ENCODE results near the gene MUC6.
"Not testable (repeated sequence)": the region's sequence is repeated elsewhere in the genome, so short reads cannot be mapped to it uniquely, and the experiment has no call there.

Gene MUC6

GRCh38 chr11:1022411-1022810 lies 14.1 kb downstream of the MUC6 start:
- DNase-seq: no peak

GRCh38 chr11:1020211-1020905 lies 16.2 kb downstream of the MUC6 start:
- no peak for DNase-seq

GRCh38 chr11:1019321-1019910 lies 17.1 kb downstream of the MUC6 start:
- DNase-seq: no peak

- no peak for DNase-seq
Measured at GRCh38 chr11:1018091-1018490, 18.4 kb downstream of the MUC6 start.

GRCh38 chr11:1017269-1018005 lies 19.1 kb downstream of the MUC6 start:
- DNase-seq: no peak

- not testable (repeated sequence) for DNase-seq
Measured at GRCh38 chr11:1016610-1017126, 19.9 kb downstream of the MUC6 start.

GRCh38 chr11:1015826-1016545 lies 20.5 kb downstream of the MUC6 start:
- no peak for DNase-seq

GRCh38 chr11:1015064-1015463 lies 21.5 kb downstream of the MUC6 start:
- no peak for DNase-seq

GRCh38 chr11:1014276-1014675 lies 22.2 kb downstream of the MUC6 start:
- DNase-seq: no peak

- no peak for DNase-seq
Measured at GRCh38 chr11:1013631-1013935, 22.9 kb downstream of the MUC6 start.

GRCh38 chr11:1012740-1013630 lies 23.5 kb downstream of the MUC6 start:
- DNase-seq: peak; percentile 51

GRCh38 chr11:1012291-1012690 lies 24.2 kb downstream of the MUC6 start:
- DNase-seq: no peak

- no peak for DNase-seq
Measured at GRCh38 chr11:1011320-1011698, 25.2 kb downstream of the MUC6 start.

GRCh38 chr11:1010551-1011319 lies 25.8 kb downstream of the MUC6 start:
- no peak for DNase-seq

GRCh38 chr11:1009991-1010390 lies 26.5 kb downstream of the MUC6 start:
- no peak for DNase-seq

GRCh38 chr11:1009371-1009770 lies 27.1 kb downstream of the MUC6 start:
- DNase-seq: no peak

- no peak for DNase-seq
Measured at GRCh38 chr11:1008803-1009145, 27.7 kb downstream of the MUC6 start.

- no peak for DNase-seq
Measured at GRCh38 chr11:1008001-1008802, 28.3 kb downstream of the MUC6 start.

- DNase-seq: no peak
Measured at GRCh38 chr11:1007279-1007678, 29.2 kb downstream of the MUC6 start.

GRCh38 chr11:1006762-1007161 lies 29.8 kb downstream of the MUC6 start:
- peak; percentile 56 for DNase-seq

GRCh38 chr11:1005928-1006327 lies 30.6 kb downstream of the MUC6 start:
- no peak for DNase-seq

All from NCI-H187 treated with DMSO at 0.1 percent for 48 hours (cell line).